K562 (cell line): ENCODE results near the gene CCDC183. TPM values are rescaled to one million over a fixed set of nuclear protein-coding genes. Genes with fewer than 3 reads are reported as not detected.

Experiments used
- ARHGAP35 ChIP-seq: fragments of 450-650 bp; IDR thresholded peaks from 2 replicates; pipeline ENCODE4 v1.6.1; 2018; ENCODE audit not compliant: partially characterized antibody
- DNMT1 ChIP-seq: fragments of 450-650 bp; IDR thresholded peaks from 2 replicates; pipeline ENCODE4 v1.6.1; 2016; ENCODE audit warnings: antibody characterized with exemption, mild to moderate bottlenecking
- EP300 ChIP-seq: IDR thresholded peaks from 2 replicates; pipeline ENCODE4 v1.6.1; 2012; ENCODE audit warnings: low read length, improper control_type of control experiment
- ETS1 ChIP-seq: conservative IDR thresholded peaks from 2 replicates; pipeline ENCODE4 v1.6.1; 2011; ENCODE audit warnings: low read depth, mild to moderate bottlenecking, low read length; ENCODE audit not compliant: control insufficient read depth
- GABPB1 ChIP-seq: sonication (generic); formaldehyde crosslinking; IDR thresholded peaks from 2 replicates; pipeline ENCODE4 v1.8.0; 2022; ENCODE audit warnings: mild to moderate bottlenecking, missing genetic modification reagents
- IFI16 ChIP-seq: fragments of 250-450 bp; sonication (Bioruptor Pico); IDR thresholded peaks from 2 replicates; pipeline ENCODE4 v2.1.2; 2022; ENCODE audit warnings: mild to moderate bottlenecking, inconsistent platforms
- MCM5 ChIP-seq: fragments of 450-650 bp; IDR thresholded peaks from 2 replicates; pipeline ENCODE4 v1.6.1; 2016; ENCODE audit warnings: low read depth
- SAFB2 ChIP-seq: fragments of 200-400 bp; formaldehyde crosslinking; IDR thresholded peaks from 2 replicates; pipeline ENCODE4 v1.6.1; 2018; ENCODE audit warnings: borderline replicate concordance, low read length, low read depth, moderate library complexity; ENCODE audit not compliant: severe bottlenecking
- YBX1 ChIP-seq: fragments of 450-650 bp; IDR thresholded peaks from 2 replicates; pipeline ENCODE4 v1.7.1; 2016; ENCODE audit warnings: mild to moderate bottlenecking
- ZKSCAN1 ChIP-seq: fragments of 150-350 bp; IDR thresholded peaks from 2 replicates; pipeline ENCODE4 v1.6.1; 2016; ENCODE audit warnings: low read depth, low read length
- ZKSCAN3 ChIP-seq: fragments of 250-450 bp; sonication (Bioruptor Pico); IDR thresholded peaks from 2 replicates; pipeline ENCODE4 v1.4.0; 2020
- ZNF311 ChIP-seq: fragments of 250-450 bp; sonication (Bioruptor Pico); IDR thresholded peaks from 2 replicates; pipeline ENCODE4 v1.4.0; 2020; ENCODE audit warnings: mild to moderate bottlenecking, moderate library complexity
- ZNF696 ChIP-seq: fragments of 250-450 bp; sonication (Bioruptor Pico); conservative IDR thresholded peaks from 2 replicates; pipeline ENCODE4 v1.4.0; 2020; ENCODE audit warnings: mild to moderate bottlenecking, moderate library complexity
- polyA plus RNA-seq, 8 experiments: library from polyadenylated mRNA; depleted of rRNA in 4 of 8; stranded (reverse) in 5 of 8; unstranded in 3 of 8; fragments of >200 nt; fragmentation: Nextera tagmentation in 2 of 8; fragmentation: Illumina TruSeq in 1 of 8; extraction: Ambion mirVana in 2 of 8; extraction: Trizol in 1 of 8; gene quantifications; 2 replicates each; pipeline versions ENCODE4 v1.2.1 to v1.2.3, GENCODE V29; 2011 to 2014; ENCODE audit warnings: inconsistent platforms in 1 of 8, missing spikeins in 1 of 8
- total RNA-seq, 7 experiments: library from RNA; depleted of rRNA in 6 of 7; stranded (reverse); fragments of >200 nt in 6 of 7; fragmentation: Illumina TruSeq in 2 of 7; extraction: Trizol in 2 of 7; gene quantifications; 2 replicates each; pipeline versions ENCODE4 v1.2.1 to v1.2.3, GENCODE V29; 2011 to 2021; ENCODE audit warnings: low replicate concordance in 1 of 7
- TF ChIP-seq, protein P1 (sequence below): fragments of 450-650 bp; IDR thresholded peaks from one replicate; pipeline ENCODE4 v1.6.1; 2018; ENCODE audit warnings: mild to moderate bottlenecking, moderate library complexity; ENCODE audit not compliant: partially characterized antibody
- TF ChIP-seq, protein P2 (sequence below): fragments of 450-650 bp; IDR thresholded peaks from 2 replicates; pipeline ENCODE4 v1.6.1; 2016; ENCODE audit warnings: low read depth

Gene CCDC183
- total and polyA plus RNA-seq, 9 of the 15 experiments (the other 6 are each of a cell fraction or from before 2014, with no cell fraction given), result 0.21 to 0.60 (median 0.29) TPM; not detected in 4

- TF ChIP-seq DNMT1 (no peak), SAFB2 (no peak), IFI16 (CRISPR knock-in tag) (no peak), ZKSCAN1 (0 out of 2 replicates have a peak, but pooled peaks have one; percentile 20), GABPB1 (no peak; the same call in none of the 2 replicates), ZNF696 (CRISPR knock-in tag) (no peak), ARHGAP35 (no peak), ETS1 (0 out of 2 replicates have a peak, but pooled peaks have one; percentile 40), EP300 (peak; percentile 22; the same call in 1 of the 2 replicates), ZKSCAN3 (CRISPR knock-in tag) (no peak), ZNF311 (CRISPR knock-in tag) (no peak), YBX1 (no peak), MCM5 (no peak)
- TF ChIP-seq, protein P1, sequence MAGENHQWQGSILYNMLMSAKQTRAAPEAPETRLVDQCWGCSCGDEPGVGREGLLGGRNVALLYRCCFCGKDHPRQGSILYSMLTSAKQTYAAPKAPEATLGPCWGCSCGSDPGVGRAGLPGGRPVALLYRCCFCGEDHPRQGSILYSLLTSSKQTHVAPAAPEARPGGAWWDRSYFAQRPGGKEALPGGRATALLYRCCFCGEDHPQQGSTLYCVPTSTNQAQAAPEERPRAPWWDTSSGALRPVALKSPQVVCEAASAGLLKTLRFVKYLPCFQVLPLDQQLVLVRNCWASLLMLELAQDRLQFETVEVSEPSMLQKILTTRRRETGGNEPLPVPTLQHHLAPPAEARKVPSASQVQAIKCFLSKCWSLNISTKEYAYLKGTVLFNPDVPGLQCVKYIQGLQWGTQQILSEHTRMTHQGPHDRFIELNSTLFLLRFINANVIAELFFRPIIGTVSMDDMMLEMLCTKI, result no peak
- TF ChIP-seq, protein P2, sequence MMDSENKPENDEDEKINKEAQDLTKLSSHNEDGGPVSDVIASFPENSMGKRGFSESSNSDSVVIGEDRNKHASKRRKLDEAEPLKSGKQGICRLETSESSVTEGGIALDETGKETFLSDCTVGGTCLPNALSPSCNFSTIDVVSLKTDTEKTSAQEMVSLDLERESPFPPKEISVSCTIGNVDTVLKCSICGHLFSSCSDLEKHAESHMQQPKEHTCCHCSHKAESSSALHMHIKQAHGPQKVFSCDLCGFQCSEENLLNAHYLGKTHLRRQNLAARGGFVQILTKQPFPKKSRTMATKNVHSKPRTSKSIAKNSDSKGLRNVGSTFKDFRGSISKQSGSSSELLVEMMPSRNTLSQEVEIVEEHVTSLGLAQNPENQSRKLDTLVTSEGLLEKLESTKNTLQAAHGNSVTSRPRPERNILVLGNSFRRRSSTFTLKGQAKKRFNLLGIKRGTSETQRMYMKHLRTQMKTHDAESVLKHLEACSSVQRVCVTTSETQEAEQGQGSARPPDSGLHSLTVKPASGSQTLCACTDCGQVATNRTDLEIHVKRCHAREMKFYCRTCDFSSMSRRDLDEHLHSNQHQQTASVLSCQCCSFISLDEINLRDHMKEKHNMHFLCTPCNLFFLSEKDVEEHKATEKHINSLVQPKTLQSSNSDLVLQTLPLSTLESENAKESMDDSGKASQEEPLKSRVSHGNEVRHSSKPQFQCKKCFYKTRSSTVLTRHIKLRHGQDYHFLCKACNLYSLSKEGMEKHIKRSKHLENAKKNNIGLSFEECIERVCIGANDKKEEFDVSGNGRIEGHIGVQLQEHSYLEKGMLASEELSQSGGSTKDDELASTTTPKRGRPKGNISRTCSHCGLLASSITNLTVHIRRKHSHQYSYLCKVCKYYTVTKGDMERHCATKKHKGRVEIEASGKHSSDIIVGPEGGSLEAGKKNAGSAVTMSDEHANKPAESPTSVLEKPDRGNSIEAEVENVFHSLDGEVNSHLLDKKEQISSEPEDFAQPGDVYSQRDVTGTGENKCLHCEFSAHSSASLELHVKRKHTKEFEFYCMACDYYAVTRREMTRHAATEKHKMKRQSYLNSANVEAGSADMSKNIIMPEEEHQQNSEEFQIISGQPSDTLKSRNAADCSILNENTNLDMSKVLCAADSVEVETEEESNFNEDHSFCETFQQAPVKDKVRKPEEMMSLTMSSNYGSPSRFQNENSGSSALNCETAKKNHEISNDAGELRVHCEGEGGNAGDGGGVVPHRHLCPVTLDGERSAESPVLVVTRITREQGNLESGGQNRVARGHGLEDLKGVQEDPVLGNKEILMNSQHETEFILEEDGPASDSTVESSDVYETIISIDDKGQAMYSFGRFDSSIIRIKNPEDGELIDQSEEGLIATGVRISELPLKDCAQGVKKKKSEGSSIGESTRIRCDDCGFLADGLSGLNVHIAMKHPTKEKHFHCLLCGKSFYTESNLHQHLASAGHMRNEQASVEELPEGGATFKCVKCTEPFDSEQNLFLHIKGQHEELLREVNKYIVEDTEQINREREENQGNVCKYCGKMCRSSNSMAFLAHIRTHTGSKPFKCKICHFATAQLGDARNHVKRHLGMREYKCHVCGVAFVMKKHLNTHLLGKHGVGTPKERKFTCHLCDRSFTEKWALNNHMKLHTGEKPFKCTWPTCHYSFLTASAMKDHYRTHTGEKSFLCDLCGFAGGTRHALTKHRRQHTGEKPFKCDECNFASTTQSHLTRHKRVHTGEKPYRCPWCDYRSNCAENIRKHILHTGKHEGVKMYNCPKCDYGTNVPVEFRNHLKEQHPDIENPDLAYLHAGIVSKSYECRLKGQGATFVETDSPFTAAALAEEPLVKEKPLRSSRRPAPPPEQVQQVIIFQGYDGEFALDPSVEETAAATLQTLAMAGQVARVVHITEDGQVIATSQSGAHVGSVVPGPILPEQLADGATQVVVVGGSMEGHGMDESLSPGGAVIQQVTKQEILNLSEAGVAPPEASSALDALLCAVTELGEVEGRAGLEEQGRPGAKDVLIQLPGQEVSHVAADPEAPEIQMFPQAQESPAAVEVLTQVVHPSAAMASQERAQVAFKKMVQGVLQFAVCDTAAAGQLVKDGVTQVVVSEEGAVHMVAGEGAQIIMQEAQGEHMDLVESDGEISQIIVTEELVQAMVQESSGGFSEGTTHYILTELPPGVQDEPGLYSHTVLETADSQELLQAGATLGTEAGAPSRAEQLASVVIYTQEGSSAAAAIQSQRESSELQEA, result no peak
Observed at GRCh38 chr9:136849038-136849959, 53.2 kb downstream of the CCDC183 start, which contains the start of gene PHPT1 (continued).
